Measurements from ENCODE around the gene FMO5. TPM values are rescaled to one million over a fixed set of nuclear protein-coding genes. Genes with fewer than 3 reads are reported as not detected.
A peak's percentile ranks its signal among the peaks of the same experiment; 100 is the strongest.
"Not testable (repeated sequence)": the region's sequence is repeated elsewhere in the genome, so short reads cannot be mapped to it uniquely, and the experiment has no call there.

Gene FMO5
- total and polyA plus RNA-seq, 8 donors: 9.1 to 29.0 (median 12.3) TPM

DNA sequence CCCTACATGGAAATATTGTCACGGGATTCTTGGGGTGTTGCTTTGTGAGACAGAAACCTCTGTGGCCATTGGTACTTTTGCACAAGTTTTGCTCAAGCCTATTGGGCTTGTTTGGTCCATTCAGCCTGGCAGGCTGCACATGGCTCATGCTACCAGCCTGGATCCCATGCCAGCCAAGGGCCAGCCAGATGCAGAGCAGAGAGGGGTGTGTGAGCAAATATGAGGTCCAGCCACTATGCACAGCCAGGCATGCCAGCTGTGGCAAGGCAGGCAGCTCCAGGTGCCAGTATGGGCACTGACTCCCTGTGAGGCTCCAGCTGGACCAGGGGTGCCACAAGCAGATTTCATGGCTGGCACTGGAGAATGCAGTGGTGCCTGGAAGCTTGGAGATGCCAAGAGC lies 10.7 kb upstream of the FMO5 start:
- no peak for ATAC-seq
- Histone ChIP-seq H3K4me1 (peaks cover 0 to 7% of the 10 kb centered on the region in 2 donors), H3K27me3 (no peaks in the 10 kb centered on the region), H3K36me3 (no peaks in the 10 kb centered on the region), H3K4me3 (no peak overlapping the region), H3K27ac (no peak overlapping the region), H3K9me3 (peaks cover 0 to 8% of the 10 kb centered on the region in 2 donors)
- TF ChIP-seq, protein P1, sequence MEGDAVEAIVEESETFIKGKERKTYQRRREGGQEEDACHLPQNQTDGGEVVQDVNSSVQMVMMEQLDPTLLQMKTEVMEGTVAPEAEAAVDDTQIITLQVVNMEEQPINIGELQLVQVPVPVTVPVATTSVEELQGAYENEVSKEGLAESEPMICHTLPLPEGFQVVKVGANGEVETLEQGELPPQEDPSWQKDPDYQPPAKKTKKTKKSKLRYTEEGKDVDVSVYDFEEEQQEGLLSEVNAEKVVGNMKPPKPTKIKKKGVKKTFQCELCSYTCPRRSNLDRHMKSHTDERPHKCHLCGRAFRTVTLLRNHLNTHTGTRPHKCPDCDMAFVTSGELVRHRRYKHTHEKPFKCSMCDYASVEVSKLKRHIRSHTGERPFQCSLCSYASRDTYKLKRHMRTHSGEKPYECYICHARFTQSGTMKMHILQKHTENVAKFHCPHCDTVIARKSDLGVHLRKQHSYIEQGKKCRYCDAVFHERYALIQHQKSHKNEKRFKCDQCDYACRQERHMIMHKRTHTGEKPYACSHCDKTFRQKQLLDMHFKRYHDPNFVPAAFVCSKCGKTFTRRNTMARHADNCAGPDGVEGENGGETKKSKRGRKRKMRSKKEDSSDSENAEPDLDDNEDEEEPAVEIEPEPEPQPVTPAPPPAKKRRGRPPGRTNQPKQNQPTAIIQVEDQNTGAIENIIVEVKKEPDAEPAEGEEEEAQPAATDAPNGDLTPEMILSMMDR (IDR thresholded peaks at IDR 0.05): no peak
- intact Hi-C loops (cut with DNase I): no loop called here
- peak in 1 of 4 donors; percentile 48 for DNase-seq

DNA sequence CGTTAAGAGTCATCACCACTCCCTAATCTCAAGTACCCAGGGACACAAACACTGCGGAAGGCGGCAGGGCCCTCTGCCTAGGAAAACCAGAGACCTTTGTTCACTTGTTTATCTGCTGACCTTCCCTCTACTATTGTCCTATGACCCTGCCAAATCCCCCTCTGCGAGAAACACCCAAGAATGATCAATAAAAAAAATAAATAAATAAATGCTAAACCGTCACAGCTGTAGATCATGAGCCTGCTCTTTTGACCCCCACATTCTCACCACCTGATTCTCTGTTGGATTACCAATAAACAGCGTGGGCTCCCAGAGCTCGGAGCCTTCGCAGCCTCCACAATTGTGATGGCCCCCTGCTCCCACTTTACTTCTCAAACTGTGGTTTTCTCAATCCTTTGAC lies 8.8 kb upstream of the FMO5 start:
- intact Hi-C loops (cut with DNase I); H3K4me3 ChIP-seq; ATAC-seq; H3K36me3 ChIP-seq; H3K27me3 ChIP-seq; H3K27ac ChIP-seq; H3K4me1 ChIP-seq; H3K9me3 ChIP-seq: not testable (repeated sequence)
- peak in 1 of 4 donors; percentile 40 for DNase-seq

DNA sequence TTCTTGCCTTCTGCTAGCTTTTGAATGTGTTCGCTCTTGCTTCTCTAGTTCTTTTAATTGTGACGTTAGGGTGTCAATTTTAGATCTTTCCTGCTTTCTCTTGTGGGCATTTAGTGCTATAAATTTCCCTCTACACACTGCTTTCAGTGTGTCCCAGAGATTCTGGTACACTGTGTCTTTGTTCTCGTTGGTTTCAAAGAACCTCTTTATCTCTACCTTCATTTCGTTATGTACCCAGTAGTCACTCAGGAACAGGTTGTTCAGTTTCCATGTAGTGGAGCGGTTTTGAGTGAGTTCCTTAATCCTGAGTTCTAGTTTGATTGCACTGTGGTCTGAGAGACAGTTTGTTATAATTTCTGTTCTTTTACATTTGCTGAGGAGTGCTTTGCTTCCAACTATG lies 5.9 kb upstream of the FMO5 start:
- H3K27ac ChIP-seq; H3K9me3 ChIP-seq; intact Hi-C loops (cut with DNase I): not testable (repeated sequence)

DNA sequence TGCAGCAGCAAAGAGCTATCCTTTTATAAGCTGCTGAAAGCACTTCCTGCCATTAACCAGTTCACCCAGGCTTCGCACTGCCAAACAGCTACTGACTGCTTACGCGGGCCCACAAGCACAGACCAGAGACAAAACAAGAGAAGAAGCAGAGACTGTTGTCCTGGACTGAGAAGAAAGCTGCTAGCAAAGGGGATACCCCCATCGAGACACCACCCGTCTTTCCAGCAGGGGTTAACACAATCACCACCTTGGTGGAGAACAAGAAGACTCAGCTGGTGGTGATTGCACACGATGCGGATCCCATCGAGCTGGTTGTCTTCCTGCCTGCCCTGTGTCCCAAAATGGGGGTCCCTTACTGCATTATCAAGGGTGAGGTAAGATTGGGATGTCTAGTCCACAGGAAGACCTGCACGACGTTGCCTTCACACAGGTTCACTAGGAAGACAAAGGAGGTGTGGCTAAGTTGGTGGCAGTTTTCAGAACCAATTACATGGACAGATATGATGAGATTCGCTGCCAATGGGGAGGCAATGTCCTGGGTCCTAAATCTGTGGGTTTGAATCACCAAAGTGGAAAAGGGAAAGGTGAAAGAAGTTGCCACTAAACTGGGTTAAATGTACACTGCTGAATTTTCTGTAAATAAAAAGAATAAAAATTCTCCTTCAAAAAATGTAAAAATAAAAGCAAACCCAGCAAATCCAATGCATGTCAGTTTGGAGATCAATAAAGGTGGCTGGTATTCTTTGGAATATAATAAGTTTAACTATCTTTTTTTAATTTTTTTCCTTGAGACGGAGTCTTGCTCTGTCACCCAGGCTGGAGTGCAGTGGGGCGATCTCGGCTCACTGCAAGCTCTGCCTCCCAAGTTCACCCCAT lies 1.2 kb downstream of the FMO5 start:
- intact Hi-C loops (cut with DNase I): no loop called here
- H3K27ac ChIP-seq: no peak overlapping the region
- DNase-seq (no peak), ATAC-seq (no peak)
- no peaks in the 10 kb centered on the region for H3K36me3 ChIP-seq
- TF ChIP-seq, protein P1 (IDR thresholded peaks at IDR 0.05): no peak
- peak overlapping the region; percentile 45 to 60 for H3K4me3 ChIP-seq
- no peaks in the 10 kb centered on the region for H3K9me3 ChIP-seq
- H3K27me3 ChIP-seq: no peaks in the 10 kb centered on the region
- peaks cover 0 to 18% of the 10 kb centered on the region in 2 donors for H3K4me1 ChIP-seq

More for the DNA sequence above, 5.9 kb upstream of the FMO5 start:
- not testable (repeated sequence) for DNase-seq, H3K27me3 ChIP-seq, ATAC-seq, H3K4me1 ChIP-seq, H3K4me3 ChIP-seq, H3K36me3 ChIP-seq

DNA sequence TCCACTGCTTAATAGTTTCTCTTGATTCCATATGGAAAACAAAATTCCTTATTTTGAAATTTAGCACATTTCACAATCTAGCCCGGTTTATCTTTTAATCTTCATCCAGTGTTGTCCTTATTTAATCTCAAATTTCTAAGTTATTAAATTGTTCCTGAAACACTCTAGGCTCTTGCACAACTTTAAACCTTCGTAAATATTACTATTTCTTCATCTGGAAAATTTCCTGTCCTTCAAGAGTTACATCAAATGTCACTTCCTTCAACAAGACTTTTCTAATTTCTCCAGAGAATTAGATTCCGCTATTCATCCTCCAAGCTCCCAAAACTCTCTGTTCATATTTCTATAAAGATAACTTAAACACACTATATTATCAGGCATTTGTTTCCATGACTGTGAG lies 6.5 kb downstream of the FMO5 start:
- no peak for DNase-seq
- intact Hi-C loops (cut with DNase I): no loop called here
- ATAC-seq: no peak
- no peaks in the 10 kb centered on the region for H3K36me3 ChIP-seq
- peaks cover 0 to 9% of the 10 kb centered on the region in 2 donors for H3K4me1 ChIP-seq
- no peaks in the 10 kb centered on the region for H3K9me3 ChIP-seq
- H3K27me3 ChIP-seq: no peaks in the 10 kb centered on the region
- no peak overlapping the region for H3K27ac ChIP-seq
- TF ChIP-seq, protein P1 (IDR thresholded peaks at IDR 0.05): no peak
- H3K4me3 ChIP-seq: no peak overlapping the region

DNA sequence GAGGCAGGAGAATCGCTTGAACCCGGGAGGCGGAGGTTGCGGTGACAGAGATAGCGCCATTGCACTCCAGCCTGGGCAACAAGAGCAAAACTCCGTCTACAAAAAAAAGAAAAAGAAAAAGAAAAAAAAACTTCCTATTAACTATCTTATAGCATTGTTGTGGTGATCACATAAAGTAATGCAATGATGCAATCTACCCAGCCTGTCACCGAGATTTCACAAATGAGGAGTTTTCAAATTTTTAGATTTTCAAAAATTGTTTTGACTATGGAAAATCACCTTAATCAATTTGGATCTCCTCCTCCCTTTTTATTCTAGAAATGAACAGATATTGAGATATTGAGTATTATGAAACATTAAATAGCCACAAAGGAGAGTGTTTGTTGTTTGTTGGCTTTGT lies 8.0 kb downstream of the FMO5 start:
- DNase-seq (no peak), ATAC-seq (no peak)
- H3K4me3 ChIP-seq: no peak overlapping the region
- H3K36me3 ChIP-seq: peaks cover 0 to 5% of the 10 kb centered on the region in 2 donors
- no peak overlapping the region for H3K27ac ChIP-seq
- no peaks in the 10 kb centered on the region for H3K27me3 ChIP-seq
- intact Hi-C loops (cut with DNase I): no loop called here
- H3K4me1 ChIP-seq: peaks cover 0 to 9% of the 10 kb centered on the region in 2 donors
- TF ChIP-seq, protein P1 (IDR thresholded peaks at IDR 0.05): no peak
- no peaks in the 10 kb centered on the region for H3K9me3 ChIP-seq

All from left lung (tissue), 10 donors.